Activated T-helper 1 cell treated with Interleukin-2 at 50 U/mL for 16 hours (primary cell): ENCODE data around the gene KIF25.

ENCODE experiments used
- DNase-seq: peaks from one replicate; pipeline ENCODE4 v3.0.0-alpha.2; 2020; ENCODE audit warnings: low read depth

KIF25 gene

GRCh38 chr6:168050881-168051586, 53.6 kb downstream of the KIF25 start:
- DNase-seq, result no peak

- no peak for DNase-seq
Observed at GRCh38 chr6:168051648-168052047, 54.2 kb downstream of the KIF25 start.

DNA sequence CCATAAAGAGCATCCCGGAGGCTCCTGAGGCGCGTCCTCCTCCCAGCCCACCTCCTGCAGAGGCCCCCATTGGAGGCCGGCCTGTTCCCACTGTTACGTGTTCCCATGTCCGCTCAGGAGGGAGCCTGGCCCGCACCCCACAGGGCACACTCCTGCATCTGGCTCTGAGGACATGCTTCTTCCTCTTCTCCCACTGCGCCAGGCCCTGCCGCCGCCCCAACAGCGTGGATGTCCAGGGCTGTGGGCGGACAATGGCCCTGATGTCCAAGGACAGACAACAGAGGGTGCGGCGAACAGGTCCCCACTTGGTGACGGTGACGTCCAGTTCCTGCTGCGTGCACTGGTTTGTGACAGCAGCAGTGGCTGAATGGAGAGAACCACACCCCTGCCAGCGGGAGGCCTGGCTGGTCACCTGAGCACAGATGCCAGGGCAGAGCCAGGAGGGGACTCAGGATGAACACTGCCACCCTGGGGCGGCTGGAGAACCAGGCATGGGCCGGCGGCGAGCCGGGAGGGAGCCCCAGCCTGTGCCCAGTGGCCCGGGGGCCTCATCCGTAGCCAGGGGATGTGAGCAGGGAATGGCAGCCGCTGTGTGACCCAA, 54.9 kb downstream of the KIF25 start:
- no peak for DNase-seq

GRCh38 chr6:168053086-168053956, 55.9 kb downstream of the KIF25 start:
- DNase-seq, result no peak

DNA sequence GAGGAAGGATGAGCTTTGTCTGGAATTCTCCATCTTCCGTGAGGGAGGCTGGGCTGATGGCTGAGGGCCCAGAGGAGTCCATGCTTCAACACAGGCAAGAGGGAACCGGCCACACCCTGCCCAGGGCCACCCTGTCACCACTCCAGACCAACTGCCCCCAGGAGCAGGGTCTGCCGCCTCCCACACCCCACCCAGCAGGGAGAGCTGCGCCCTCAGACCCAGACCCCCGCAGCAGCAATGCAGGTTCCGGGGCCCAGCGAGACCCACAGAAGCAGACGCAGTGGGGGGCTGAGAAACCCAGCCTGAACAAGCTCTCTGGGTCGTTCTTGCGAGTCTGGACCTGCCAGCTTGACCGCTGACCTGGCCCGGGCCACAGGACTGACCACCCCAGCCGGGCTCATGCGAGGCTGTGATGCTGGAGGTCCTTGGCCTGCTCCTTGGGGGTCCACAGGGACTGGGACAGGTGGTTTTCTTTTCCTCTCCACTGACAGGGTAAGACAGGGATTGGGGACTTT, 56.5 kb downstream of the KIF25 start:
- DNase-seq, result no peak

DNA sequence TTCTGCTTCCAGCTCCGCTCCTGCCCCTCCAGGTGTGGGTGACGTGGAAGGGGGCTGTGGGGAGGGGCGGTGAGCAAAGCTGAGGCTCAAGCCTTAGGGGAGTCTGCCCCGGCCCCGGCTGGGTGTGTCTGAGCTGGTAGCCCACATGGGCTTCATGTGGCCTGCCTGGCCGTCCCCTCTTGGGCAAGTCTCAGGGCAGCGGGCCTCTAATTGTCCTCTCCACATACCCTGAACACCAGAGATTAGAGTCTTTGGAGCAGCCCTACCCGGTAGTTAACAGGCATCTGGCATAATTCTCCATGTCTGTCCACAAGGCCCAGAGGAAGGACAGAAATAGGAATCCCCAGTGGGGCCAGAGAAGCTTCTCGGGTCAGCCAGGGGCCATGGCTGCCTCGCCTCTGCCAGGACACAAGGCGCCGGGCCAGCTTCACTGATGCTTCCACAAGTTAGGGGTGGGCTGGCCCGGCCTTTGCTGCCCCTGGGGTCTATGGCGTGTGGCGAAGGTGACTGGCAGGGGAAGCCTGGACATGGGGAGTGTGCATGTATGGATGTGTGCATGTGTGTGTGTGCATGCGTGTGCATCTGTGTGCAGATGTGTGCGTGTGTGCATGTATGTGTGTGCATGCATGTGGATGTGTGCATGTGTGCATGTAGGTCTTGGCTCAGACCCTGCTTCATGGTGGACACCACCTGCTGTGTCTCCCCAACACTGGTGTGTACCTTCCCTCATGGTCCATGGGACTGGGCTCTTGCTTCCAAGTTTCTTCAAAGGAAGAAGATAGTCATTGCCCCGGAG, 57.5 kb downstream of the KIF25 start:
- no peak for DNase-seq

GRCh38 chr6:168055696-168056489, 58.4 kb downstream of the KIF25 start:
- no peak for DNase-seq

DNA sequence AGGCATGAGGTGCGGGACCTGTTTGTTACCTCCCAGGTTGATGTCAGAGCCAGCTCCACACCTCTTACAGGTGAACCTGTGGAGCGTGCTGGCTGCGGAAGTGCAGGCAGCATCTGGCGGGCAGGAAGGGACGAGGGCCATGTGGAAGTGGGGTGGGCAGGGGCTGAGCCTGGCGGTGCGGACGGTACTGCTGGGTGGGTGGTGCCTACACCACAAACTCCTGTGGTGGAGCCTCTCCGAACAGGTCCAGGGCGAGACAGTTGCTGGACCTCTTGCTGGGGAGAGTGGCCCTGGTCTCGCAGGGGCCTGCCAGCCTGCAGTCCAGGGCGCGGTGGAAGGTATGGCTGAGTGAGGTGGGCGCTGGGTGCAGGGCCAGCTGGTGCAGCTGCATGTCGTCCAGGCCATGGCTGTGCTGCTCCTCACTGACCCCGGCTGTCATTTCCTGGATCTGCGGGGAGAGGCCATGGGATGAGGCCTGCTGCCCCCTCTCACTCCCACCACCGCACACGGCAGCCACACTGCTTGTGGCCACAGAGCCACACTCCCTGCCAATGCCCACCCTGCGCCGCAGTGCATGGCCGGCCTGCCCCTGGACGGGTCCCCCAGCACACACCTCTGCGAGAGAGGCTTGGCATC, 59.5 kb downstream of the KIF25 start:
- no peak for DNase-seq

DNA sequence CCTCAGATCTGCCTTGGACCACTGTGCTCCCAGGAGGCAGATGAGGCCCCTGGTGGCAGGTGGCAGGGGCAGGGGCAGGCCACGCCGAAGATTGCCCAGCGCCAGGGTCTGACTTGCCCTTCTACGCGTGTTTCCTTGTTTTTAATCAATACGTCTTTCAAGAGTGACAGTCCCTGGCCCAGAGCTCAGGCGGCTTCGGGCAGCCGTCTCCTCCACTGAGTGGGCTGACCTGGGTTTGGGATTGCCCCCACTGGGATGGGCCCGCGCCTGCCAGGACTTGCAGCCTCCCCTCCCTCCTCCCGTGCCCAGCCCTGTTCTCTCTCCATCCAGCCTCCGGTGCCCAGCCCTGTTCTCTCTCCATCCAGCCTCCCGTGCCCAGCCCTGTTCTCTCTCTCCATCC, 60.4 kb downstream of the KIF25 start:
- no peak for DNase-seq

GRCh38 chr6:168058691-168059551, 61.5 kb downstream of the KIF25 start:
- DNase-seq, result no peak

GRCh38 chr6:168060521-168060931, 63.1 kb downstream of the KIF25 start:
- no peak for DNase-seq

DNA sequence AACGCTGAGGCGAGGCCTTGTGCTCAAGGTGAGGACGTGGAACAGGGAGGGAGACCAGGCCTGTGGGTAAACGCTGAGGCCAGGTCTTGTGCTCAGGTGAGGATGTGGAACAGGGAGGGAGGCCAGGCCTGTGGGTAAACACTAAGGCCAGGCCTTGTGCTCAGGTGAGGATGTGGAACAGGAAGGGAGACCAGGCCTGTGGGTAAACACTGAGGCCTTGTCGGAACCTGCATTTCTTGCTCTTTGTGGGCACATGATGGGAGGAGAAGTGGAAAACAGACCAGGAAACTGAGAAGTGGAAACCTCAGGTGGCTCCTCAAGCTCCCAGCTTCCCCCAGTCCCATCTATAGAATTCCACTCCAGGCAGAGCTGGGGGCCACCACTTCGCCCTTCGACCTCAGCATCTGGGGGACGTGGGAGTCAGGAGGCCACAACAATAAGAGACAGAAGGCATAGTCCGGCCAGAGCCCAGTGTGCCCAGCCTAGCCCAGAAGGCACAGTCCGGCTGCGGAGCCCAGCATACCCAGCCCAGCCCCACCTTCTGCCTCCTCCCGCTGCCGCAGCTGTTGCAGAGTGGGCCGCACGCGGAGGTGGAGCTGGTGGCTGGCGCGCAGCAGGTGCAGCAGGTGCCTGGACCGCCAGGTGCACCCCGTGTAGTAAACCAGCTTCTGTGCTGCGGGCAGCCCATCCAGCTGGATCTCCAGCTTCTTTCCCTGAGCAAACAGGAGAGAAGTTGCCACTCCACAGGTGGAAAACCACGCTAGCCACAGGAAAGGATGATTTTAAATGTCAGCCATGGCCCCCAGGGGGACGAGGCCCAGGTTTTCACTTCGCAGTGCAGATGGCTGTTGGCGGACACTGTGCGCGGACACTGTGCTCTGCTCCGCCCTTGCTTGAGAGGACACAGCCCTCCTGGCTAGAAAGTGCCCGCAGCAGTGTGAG, 64.1 kb downstream of the KIF25 start:
- DNase-seq, result no peak

GRCh38 chr6:168062346-168063289, 65.1 kb downstream of the KIF25 start:
- no peak for DNase-seq

- DNase-seq, result no peak
Observed at GRCh38 chr6:168063431-168063830, 66.0 kb downstream of the KIF25 start.

GRCh38 chr6:168064226-168064807, 66.8 kb downstream of the KIF25 start:
- no peak for DNase-seq

- DNase-seq, result no peak
Observed at GRCh38 chr6:168067081-168067759, 69.7 kb downstream of the KIF25 start.
